SHP77 (cell line): ENCODE measurements around the gene SSC5D.
"Not testable (repeated sequence)": the region's sequence is repeated elsewhere in the genome, so short reads cannot be mapped to it uniquely, and the experiment has no call there.

Experiments
- DNase-seq, 2 experiments: peaks; one replicate each; lab custom pipeline; 2025; lab: John Stamatoyannopoulos, UW

The SSC5D gene

DNA sequence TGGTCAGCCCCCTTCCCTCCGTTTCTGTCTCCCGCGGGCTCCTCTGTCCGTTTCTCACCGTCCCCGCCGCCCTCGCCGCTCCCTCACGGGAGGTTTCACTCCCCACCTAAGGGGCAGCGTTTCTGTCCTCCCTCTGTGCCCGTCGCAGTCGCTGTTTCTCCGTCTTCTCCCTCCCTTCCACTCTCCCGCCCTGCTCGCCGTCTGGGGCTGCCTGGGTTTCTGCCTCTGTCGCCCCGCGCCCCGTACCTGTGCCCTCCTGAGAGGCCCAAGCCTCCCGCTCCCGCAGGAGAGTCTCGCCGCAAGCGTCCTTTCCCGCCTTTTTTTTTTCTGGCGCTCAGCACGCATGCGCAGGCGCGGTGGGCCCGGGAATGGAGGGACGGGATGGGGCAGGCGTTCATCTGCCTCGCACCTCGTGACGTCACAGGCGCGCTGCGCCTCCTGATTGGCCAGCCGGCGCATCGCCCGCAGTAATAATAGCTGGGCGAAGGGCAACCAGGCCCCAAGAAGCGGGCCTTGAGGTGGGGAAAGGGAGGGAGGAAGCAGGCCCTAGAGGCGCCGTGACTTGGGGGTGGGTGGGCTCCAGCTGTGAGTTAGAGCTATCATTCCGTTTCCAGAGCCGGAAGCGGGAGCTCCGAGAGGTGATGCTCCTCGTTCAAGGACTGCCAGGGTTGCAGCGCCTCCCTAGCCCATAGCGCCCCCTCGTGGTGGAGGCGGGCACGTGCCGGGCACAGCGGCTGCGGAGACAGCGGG is 15.4 kb downstream of the SSC5D start:
- peak; percentile 87 to 88 for DNase-seq

DNA sequence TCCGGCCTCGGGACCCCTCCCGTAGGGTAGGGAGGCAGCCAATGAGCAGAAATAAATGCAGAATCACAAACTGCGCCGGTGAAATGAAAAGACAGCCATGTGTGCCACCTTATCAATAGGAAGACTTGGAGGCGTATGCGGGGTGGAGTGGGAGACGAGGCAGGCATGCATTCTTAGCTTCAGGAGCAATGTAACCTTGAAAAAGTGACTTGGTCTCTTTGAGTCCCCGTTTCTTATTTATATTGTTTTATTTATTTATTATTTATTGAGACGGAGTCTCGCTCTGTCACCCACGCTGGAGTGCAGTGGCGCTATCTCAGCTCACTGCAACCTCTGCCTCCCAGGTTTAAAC is 16.0 kb downstream of the SSC5D start:
- DNase-seq: no peak

DNA sequence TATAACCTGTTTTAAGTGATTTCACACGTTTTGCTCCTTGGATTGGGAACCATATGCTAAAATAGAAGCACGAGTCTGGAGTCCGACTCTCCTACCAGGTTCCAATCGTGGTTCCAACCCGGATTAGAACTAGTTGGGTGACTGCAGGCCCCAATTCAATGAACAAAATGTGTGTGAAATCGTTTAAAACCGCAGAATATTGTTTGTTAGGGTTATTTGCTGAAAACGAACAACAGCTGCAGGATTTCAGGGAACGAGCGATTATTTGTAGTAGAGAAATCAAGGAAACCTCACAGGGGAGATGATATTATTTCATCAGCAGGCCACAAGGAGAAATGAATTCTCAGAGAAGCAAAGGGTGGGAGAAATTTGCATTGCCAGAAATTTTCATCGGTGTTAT is 16.7 kb downstream of the SSC5D start:
- DNase-seq: no peak

DNA sequence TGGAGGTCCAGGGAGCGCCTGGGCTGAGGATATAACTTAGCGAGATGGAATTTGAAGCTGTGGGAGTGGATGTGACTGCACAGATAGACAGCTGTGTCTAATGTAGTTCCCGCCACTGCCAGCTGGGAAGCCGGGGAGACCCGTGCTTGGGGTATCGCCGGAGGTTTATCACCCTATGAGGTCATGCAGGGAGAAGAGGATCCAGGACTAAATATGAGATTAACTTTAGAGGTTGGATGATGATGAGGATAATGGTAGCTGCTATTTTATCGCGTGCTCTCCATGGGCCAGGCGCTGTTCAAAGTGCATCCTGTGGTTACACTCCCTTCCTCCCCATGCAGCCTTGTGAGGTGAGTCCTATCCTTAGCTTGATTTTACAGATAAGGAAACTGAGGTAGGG is 19.9 kb downstream of the SSC5D start:
- DNase-seq: no peak

DNA sequence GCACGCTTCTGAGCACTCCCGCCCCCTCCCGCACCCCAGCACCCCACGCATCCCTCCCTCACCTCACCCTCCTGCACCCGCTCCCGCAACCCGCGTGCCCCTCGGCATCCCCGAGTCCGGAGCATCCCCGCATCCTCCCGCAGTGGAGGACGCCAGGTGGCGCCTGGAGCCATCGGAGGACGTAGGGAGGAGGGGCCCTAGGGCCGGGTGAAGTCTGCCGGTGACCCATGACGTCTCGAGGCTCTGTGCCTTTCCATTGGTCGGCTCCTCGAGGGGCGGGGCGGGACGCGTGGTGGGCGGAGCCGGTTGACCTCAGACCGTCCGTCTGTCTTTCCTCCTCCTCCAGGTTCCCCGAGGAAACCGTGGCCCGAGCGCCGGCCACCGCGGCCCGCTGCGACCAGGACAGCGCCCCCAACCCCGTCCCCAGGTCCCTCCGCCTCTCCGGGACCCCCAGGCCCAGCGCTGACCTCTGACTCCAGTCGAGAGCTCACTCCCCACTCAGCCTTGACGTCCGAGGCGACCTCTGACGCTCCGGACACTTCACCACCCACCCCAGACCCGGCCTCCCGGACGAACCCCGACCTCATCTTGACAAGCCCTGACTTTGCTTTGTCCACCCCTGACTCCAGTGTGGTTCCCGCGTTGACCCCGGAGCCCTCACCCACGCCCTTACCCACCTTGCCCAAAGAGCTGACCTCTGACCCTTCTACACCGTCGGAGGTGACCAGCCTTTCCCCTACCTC is 28.8 kb downstream of the SSC5D start:
- DNase-seq: peak; percentile 80 to 81

DNA sequence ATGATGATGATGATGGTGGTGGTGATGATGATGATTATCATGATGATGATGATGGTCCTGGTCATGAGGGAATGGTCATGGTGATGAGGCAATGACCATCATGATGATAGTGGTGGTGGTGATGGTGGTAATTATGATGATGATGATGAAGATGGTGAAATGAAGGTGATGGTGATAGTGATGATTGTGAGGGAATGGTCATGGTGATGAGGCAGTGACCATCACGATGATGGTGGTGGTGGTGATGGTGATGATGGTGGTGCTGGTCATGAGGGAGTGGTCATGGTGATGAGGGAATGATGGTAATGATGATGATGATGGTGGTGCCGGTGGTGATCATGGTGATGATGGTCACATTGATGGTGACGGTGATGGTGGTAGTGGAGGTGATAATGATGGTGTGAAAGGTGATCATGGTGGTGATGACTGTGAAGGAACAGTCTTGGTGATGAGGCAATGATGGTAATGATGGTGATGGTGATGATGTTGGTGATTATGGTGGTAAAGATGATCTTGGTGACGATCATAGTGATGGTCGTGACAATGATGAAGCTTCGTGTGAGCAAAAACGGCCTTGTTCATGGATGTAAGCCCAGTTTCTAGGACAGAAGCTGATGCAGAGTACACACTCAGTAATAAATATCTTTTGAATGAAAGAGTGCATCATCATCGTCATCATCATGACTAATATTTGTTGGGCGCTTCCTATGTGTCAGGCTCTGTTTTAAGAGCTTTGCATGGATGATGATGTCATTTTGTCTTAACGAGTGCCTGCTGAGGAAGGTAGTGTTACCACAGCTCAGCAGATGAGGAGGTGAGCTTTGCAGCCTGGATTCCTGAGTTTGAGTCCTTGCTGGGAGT is 31.4 kb downstream of the SSC5D start:
- peak; percentile 5 to 27 for DNase-seq

DNA sequence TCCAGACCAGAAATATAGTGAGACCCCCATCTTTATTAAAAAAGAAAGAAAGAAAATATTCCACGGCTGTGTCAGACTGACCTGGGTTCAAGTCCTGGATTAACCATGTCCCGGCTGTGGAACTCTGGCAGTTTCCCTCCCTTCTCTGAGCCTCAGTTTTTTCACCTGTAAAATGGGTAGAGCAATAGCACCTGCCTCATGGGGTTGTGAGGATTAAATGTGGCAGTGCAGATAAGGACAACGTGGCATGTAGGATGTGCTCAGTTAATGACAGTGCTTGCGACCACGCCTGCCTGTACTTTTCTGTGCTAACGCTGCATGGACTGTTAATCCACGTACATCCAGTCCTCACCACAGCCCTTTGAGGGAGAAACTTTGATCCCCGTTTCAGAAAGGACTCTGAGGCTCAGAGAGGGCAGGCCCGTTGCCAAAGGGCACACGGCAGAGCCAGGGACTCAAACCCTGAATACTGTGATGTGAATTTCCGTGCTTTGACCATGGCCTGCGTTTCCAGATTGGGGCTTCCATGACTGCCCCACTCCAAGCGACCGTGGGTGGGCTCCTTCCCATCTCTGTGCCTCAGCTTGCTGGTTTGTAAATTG is 32.6 kb downstream of the SSC5D start:
- DNase-seq: no peak

DNA sequence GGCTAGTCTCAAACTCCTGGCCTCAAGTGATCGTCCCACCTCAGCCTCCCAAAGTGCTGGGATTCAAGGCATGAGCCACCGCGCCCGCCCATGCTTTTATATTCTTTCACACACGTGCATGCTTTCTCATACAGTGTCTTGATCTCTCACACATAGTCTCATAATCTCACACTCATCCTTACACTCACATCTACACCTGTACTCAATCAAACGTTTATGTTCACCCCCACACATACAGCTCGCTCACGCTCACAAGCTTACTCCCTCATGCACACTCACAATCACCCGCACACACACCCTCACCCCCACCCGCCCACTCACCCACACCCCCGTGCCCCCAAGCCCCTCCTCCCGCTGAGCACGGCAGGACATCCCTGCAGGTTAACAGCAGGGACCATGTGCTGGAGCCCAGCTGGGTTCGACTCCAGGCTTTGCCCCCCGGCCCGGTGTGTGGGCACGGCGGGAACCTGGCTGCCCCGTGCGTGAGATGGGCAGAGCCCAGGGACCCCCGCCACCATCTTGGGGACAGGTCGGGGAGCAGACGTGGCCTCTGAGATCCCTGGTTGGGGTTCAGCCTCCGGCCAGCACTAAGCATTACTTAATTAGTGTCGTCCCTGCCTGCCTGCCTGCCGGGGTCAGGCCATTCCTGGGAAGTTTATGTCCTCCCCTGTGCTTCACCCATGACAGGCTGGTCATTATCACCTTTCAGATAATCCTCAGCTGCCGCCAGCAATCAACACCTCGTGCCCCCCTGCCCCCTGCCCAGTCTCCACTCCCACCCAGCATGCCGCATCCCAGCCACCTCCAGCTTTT is 37.3 kb downstream of the SSC5D start:
- no peak for DNase-seq

DNA sequence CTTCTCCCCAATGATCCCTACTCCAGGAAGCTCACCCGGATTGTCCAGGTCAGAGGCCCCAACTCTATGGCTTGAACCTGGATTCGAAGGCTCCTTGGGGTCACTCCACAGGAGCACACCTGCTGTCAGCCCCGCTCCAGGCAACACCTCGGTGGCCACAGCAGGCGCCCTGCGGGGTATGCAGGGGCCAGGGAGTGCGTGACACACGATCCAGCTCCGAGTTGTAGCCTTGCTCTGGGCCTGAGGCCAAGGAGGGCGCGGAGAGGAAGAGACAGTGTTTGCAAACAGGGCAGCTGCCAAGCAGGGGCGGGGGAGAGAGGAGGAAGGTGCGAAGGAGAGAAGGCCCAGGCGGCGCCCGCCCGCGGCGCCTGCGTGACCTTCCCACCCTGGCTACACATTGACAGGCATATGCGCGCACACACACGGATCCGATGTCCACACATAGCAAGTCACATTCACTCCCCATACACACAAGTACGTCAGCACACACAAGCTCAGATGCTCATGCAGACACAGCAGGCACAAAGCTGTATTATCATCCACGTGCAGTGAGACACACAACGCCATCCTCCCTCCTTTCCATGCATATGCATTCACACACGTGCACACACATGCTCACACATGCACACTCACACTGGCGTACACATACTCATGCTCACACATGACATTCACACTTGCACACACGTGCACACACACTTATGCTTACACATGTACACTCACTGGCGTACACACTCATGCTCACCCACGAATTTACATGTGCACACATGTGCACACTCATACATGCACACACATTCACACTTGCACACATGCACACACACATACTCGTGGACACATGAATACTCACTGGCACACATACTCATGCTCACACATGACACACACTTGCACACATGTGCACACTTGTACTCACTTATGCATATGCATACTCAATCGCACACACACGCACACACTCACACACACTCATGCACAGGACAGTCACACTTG is 38.3 kb downstream of the SSC5D start:
- DNase-seq: peak; percentile 90 to 94

DNA sequence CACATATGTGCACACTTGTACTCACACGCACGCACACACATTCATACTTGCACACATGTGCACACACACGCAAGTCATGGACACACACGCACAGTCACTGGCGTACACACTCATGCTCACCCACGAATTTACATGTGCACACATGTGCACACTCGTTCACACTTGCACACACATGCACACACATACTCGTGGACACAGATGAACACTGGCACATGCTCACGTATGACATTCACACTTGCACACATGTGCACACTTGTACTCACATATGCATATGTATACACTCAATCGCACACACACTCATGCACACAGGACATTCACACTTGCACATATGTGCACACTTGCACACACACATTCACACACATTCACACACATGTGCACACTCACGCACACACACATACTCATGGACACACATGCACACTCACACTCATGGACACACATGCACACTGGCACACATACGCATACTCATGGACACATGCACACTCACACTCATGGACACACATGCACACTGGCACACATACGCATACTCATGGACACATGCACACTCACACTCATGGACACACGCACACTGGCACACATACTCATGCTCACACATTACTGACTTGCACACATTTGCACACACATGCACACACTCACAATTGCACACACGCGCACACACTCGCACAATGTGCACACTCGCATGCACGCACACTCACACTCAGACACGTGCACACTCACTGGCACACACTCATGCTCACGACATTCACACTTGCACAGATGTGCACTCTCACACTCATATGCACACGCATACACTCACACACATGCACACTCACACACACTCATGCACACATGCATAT is 39.2 kb downstream of the SSC5D start:
- DNase-seq: no peak

DNA sequence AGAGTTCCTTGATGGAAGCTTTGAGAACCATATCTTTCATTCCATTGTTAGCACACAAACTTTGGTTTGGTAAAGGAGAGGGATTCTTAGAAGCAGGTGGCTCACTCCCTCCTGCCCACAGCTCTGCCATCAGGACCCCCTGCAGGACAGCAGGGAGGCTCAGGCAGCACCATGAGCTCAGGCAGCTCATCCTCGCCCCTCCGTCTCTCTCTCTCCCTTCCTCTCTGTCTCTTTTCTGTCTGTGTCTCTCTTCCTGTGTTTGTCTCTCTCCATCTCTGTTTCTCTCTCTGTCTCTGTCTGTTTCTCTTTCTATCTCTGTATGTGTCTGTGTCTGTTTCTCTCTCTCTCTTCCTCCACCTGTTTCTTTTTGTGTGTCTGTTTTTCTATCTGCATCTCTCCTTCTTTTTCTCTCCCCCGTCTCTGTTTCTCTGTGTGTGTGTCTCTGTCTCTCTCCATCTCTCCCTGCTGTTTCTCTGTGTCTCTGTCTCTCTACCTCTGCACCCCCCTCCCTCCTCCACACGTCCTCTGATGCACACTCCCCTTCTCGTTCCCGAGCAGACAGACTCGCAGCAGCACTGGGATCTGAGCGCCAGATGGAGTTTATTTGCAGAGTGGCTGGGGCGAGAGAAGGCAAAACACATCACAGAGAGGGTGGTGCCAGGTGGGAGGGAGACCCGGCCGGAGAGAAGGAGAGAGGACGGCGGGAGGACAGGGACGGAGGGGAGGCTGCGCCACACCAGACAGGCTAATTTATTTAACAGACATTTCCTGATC is 40.0 kb downstream of the SSC5D start:
- DNase-seq: peak; percentile 89 to 96

DNA sequence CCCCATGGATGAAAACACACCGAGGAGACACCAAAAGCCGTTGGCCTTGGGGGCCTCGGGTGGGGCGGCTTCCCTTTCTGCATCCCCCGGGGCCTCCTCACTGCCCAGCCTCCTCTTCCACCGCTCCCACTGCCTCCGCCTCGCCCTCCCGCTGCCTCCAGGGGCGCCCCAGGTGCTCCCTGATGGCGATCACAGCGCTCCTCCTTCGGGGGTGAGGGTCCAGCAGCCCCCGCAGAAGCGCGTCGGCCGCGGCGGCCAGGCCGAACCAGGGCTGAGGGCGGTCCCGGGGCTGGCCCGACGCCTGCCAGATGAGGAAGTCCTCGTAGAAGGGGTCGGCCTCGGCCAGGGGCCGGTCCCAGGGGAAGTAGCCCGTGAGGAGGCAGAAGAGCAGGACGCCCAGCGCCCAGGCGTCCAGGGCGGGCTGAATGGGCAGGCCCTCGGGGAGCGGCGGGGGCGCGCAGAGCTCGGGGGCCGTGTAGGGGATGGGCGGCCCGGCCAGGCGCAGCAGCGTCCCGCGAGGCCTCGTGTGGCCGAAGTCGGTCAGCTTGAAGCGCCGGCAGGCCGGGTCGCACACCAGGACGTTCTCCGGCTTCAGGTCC is 41.5 kb downstream of the SSC5D start:
- no peak for DNase-seq

DNA sequence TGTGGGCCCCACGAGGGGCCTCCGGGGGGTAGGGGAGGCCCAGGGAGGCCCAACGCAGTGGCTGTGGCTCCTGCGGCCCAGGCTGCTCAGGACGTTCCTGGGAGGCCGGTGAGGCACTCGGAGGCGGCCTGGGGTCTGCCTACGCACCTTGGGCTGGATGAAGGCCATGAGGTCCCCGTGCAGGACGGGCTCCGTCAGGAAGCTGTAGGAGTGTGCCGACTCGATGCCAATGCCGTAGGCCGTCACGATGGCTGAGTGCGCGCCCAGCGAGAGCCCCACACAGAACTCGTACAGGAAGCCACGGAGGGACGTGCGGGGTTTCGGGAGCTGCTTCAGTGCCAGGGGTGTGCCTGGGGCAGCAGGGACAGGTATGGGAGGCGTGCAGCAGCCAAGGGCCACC is 42.8 kb downstream of the SSC5D start:
- DNase-seq: no peak

DNA sequence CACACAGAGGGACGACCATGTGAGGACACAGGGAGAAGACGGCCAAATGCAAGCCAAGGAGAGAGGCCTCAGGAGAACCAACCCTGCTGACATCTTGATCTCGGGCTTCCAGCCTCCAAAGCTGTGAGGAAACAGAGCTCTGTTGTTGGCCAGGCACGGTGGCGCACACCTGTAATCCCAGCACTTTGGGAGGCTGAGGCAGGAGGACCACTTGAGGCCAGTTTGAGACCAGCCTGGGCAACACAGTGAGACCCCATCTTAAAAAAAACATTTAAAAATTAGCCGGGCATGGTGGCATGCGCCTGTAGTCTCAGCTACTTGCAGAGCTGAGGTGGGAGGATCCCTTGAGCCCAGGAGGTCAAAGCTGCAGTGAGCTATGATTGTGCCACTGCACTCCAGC is 46.0 kb downstream of the SSC5D start:
- not testable (repeated sequence) for DNase-seq

DNA sequence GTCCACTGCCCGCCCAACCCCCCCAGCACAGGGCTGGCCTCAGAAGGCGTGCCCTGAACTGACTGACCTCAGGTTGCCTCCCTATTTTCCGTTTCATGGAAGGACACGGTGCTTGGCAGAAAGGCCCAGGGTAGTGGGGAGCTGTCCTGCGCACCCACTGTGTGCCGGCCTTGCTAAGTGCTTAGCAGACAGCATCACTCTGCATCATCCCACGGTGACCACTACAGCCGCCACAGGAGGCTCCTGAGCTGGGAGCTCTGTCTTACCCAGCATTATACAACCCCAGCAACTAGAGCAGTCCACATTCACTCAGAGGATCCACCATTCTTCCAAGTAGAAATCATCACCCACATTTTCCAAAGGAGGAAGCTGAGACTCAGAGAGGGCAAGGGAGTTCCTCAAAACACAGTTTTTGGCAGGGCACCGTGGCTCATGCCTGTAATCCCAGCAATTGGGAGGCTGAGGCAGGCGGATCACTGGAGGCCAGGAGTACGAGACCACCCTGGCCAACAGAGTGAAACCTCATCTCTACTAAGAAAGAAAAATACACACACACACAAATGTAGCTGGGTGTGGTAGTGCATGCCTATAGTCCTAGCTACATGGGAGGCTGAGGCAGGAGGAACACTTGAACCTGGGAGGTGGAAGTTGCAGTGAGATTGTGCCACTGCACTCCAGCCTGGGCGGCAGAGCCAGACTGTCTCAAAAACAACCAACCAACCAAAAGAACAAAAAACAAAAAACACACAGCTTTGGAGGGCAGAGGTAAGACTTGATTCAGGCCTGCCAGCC is 47.1 kb downstream of the SSC5D start:
- DNase-seq: no peak

DNA sequence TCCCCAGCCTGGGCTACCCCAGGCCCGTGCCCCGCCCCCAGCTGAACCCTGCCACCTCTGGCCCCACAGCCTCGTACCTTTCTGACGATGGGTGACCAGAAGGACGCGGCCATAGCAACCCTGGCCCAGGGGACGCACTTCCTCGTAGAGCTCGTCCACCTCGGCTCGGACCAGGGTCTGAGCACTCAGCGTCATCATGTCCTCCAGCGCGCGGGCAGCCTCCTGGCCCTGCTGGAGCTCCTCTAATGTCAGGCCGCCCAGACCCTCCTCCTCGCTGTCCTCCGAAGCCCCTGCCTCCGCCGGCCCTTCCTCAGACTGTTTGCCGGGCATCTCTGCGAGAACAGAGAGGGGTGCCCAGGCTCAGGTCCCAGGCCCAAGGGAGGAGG is 47.7 kb downstream of the SSC5D start:
- no peak for DNase-seq

DNA sequence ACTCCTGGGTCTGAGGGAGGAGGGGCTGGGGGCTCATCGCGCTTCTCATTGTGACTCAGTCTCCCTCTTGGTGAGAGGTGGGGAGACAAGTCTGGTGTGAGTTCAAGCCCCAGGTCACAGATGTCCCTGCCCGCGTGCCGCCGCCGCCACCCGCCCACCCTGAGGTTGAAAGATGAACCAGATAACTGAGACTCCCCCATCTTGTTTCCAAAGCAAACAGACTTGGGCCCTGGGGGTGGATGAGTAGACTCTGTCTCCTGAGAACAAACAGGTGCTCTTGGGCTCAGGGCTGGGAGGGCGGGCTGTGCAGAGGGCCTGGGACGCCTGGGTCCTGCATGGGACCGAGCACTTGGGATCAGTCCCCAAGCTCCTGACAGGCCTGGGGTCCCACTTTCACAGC is 48.1 kb downstream of the SSC5D start:
- no peak for DNase-seq
